ENCODE measurements around the gene LRRC32. TPM values are rescaled to one million over a fixed set of nuclear protein-coding genes. Genes with fewer than 3 reads are reported as not detected.

The LRRC32 gene
- total RNA-seq, 1 experiment from 2014 or later: 0.46 TPM

- no peak overlapping the region for H2BK120ac ChIP-seq (ENCODE audit: low read depth, low read length, poor library complexity, severe bottlenecking)
- H3K4ac ChIP-seq (ENCODE audit: low read depth, low read length): no peak overlapping the region
- no peak overlapping the region for H2BK12ac ChIP-seq (ENCODE audit: insufficient read length, low read depth, low read length)
- H3K56ac ChIP-seq (ENCODE audit: insufficient read length, low read depth, low read length): no peak overlapping the region
- H3K14ac ChIP-seq (ENCODE audit: insufficient read depth, low read length): no peak overlapping the region
- no peak overlapping the region for H4K5ac ChIP-seq (ENCODE audit: insufficient read length, low read depth, low read length)
- H3K4me1 ChIP-seq (ENCODE audit: insufficient read depth, low read length): peaks cover 3% of the 10 kb centered on the region; the same call in 1 of the 2 replicates
- no peak overlapping the region for H3K4me2 ChIP-seq (ENCODE audit: insufficient read depth, insufficient read length, low read length)
- no peak overlapping the region for H2BK15ac ChIP-seq (ENCODE audit: low read depth, low read length)
- no peaks in the 10 kb centered on the region for H3K79me2 ChIP-seq (ENCODE audit: insufficient read depth, low read length)
- WGBS (ENCODE audit: extremely low coverage, insufficient read length, low lambda C conversion rate): no CpG with 5 or more reads among the region's 4 CpGs
- H4K20me1 ChIP-seq (ENCODE audit: control insufficient read depth, insufficient read depth, insufficient read length): no peaks in the 10 kb centered on the region
- H3K27me3 ChIP-seq (ENCODE audit: insufficient read depth, low read length): no peaks in the 10 kb centered on the region
- Mint-ChIP-seq H3K27me3 (ENCODE audit: low read depth) (peaks cover 7% of the 10 kb centered on the region), H3K36me3 (ENCODE audit: insufficient read depth in 1 of 3, low read depth in 3 of 3) (no peaks in the 10 kb centered on the region; a peak in 2 of 7 replicates), H3K9me3 (peaks cover 10 to 11% of the 10 kb centered on the region in 2 experiments; a peak in 4 of 5 replicates), H3K4me3 (no peak overlapping the region), H3K4me1 (peaks cover 4 to 5% of the 10 kb centered on the region in 2 experiments; a peak in 2 of 4 replicates), H3K27ac (no peak overlapping the region)
- H3K79me1 ChIP-seq (ENCODE audit: insufficient read depth, low read depth, low read length, poor library complexity, severe bottlenecking): no peaks in the 10 kb centered on the region
- H3K18ac ChIP-seq (ENCODE audit: insufficient read length, low read depth, low read length): no peak overlapping the region
- no peak overlapping the region for H3T11ph ChIP-seq (ENCODE audit: low read length)
- H3K27ac ChIP-seq (ENCODE audit: insufficient read length, low read depth, low read length): no peak overlapping the region
- no peak overlapping the region for H3K9ac ChIP-seq (ENCODE audit: extremely low read depth, insufficient read length, low read length)
- H3K9me3 ChIP-seq (ENCODE audit: control insufficient read depth, low read depth, low read length): no peaks in the 10 kb centered on the region
- no peak overlapping the region for H2BK20ac ChIP-seq (ENCODE audit: low read depth, low read length, poor library complexity, severe bottlenecking)
- no peak overlapping the region for H2AK5ac ChIP-seq (ENCODE audit: insufficient read length, low read length)
- no peak overlapping the region for H4K91ac ChIP-seq (ENCODE audit: insufficient read length, low read depth, low read length)
- no peak for DNase-seq
- H2BK5ac ChIP-seq (ENCODE audit: insufficient read length, low read length): no peak overlapping the region
- TF ChIP-seq, protein P1, sequence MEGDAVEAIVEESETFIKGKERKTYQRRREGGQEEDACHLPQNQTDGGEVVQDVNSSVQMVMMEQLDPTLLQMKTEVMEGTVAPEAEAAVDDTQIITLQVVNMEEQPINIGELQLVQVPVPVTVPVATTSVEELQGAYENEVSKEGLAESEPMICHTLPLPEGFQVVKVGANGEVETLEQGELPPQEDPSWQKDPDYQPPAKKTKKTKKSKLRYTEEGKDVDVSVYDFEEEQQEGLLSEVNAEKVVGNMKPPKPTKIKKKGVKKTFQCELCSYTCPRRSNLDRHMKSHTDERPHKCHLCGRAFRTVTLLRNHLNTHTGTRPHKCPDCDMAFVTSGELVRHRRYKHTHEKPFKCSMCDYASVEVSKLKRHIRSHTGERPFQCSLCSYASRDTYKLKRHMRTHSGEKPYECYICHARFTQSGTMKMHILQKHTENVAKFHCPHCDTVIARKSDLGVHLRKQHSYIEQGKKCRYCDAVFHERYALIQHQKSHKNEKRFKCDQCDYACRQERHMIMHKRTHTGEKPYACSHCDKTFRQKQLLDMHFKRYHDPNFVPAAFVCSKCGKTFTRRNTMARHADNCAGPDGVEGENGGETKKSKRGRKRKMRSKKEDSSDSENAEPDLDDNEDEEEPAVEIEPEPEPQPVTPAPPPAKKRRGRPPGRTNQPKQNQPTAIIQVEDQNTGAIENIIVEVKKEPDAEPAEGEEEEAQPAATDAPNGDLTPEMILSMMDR (conservative IDR thresholded peaks at IDR 0.05): no peak
- no peak overlapping the region for H2AFZ ChIP-seq (ENCODE audit: low read length)
- H4K8ac ChIP-seq (replicated peaks; ENCODE audit: insufficient read length, low read depth, low read length): no peak overlapping the region
- no peaks in the 10 kb centered on the region for H3K23me2 ChIP-seq (ENCODE audit: insufficient read length, low read depth, low read length, poor library complexity, severe bottlenecking)
- no peak overlapping the region for H3K23ac ChIP-seq (ENCODE audit: insufficient read length, low read depth, low read length)
These were observed 23.5 kb downstream of the LRRC32 start for GRCh38 chr11:76646882-76647534.

Data from H9 (cell line).